ENCODE measurements around the gene GPC1.

- TF ChIP-seq TAF1 (IDR thresholded peaks at IDR 0.05; ENCODE audit: borderline replicate concordance, low read depth, low read length) (no peak), POLR2A (IDR thresholded peaks at IDR 0.05; ENCODE audit: low read depth, low read length) (no peak)
Measured at GRCh38 chr2:240397924-240398645, 37.4 kb upstream of the GPC1 start.
